ENCODE measurements around the gene SLC35D3. TPM values are rescaled to one million over a fixed set of nuclear protein-coding genes. Genes with fewer than 3 reads are reported as not detected.
"Not testable (repeated sequence)": the region's sequence is repeated elsewhere in the genome, so short reads cannot be mapped to it uniquely, and the experiment has no call there.

The SLC35D3 gene
- total RNA-seq, 3 donors from 2014 or later: not detected

DNA sequence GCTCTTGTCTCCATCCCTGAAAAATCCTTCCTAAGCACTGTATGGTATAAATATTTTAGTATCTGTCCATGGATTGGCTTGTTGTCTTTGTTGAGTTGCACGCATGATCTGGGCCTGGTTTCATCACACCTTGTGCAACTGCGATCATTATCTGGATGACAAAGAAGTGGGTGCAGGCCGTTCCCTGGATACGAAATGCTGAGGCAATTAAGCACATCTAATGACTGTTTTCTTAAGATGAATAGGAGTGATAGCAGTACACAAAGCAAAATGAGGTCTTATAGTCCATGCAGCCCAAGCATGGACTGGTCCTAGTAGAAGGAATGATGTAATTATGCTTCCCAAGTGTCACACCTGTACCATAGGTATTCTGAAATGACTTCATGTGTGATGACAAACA lies 47.8 kb downstream of the SLC35D3 start:
- Histone ChIP-seq H3K4me1 (no peaks in the 10 kb centered on the region), H3K9me3 (no peaks in the 10 kb centered on the region), H3K27me3 (no peaks in the 10 kb centered on the region), H3K27ac (peak overlapping the region; percentile 14 to 71), H3K36me3 (no peaks in the 10 kb centered on the region), H3K4me3 (no peak overlapping the region)
- no peak for DNase-seq (ENCODE audit: low spot score in 2 of 2)
- intact Hi-C loops (cut with DNase I; ENCODE audit: low total_unique reads): no loop called here
- TF ChIP-seq, protein P1, sequence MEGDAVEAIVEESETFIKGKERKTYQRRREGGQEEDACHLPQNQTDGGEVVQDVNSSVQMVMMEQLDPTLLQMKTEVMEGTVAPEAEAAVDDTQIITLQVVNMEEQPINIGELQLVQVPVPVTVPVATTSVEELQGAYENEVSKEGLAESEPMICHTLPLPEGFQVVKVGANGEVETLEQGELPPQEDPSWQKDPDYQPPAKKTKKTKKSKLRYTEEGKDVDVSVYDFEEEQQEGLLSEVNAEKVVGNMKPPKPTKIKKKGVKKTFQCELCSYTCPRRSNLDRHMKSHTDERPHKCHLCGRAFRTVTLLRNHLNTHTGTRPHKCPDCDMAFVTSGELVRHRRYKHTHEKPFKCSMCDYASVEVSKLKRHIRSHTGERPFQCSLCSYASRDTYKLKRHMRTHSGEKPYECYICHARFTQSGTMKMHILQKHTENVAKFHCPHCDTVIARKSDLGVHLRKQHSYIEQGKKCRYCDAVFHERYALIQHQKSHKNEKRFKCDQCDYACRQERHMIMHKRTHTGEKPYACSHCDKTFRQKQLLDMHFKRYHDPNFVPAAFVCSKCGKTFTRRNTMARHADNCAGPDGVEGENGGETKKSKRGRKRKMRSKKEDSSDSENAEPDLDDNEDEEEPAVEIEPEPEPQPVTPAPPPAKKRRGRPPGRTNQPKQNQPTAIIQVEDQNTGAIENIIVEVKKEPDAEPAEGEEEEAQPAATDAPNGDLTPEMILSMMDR (IDR thresholded peaks at IDR 0.05): no peak
- no peak for TF ChIP-seq POLR2A (IDR thresholded peaks at IDR 0.05)
- TF ChIP-seq POLR2AphosphoS5 (IDR thresholded peaks at IDR 0.05): no peak

DNA sequence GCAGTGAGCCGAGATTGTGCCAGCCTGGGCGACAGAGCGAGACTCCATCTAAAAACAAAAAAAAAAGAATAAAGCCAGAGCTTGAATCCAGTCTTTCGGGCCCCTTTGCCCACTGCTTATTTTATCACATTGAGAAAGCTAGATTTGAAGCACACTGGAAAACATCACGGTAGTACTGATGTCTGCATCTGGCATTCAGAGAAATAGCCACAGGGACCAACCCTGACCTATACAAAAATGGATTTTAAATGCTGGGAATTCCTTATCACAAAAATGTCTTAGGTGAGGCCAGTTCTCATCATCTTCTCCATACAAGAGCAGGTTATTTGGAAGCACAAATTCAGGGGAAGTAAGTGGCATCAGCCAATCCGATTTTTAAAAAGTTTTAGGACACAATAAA lies 49.5 kb downstream of the SLC35D3 start:
- H3K27ac ChIP-seq: no peak overlapping the region
- no peaks in the 10 kb centered on the region for H3K27me3 ChIP-seq
- H3K4me1 ChIP-seq: no peaks in the 10 kb centered on the region
- no peaks in the 10 kb centered on the region for H3K36me3 ChIP-seq
- H3K9me3 ChIP-seq: no peaks in the 10 kb centered on the region
- no peak overlapping the region for H3K4me3 ChIP-seq
- TF ChIP-seq, protein P1 (IDR thresholded peaks at IDR 0.05): no peak
- no peak for TF ChIP-seq POLR2A (IDR thresholded peaks at IDR 0.05)
- TF ChIP-seq POLR2AphosphoS5 (IDR thresholded peaks at IDR 0.05): no peak
- DNase-seq (ENCODE audit: low spot score in 2 of 2): no peak
- intact Hi-C loops (cut with DNase I; ENCODE audit: low total_unique reads): no loop called here

DNA sequence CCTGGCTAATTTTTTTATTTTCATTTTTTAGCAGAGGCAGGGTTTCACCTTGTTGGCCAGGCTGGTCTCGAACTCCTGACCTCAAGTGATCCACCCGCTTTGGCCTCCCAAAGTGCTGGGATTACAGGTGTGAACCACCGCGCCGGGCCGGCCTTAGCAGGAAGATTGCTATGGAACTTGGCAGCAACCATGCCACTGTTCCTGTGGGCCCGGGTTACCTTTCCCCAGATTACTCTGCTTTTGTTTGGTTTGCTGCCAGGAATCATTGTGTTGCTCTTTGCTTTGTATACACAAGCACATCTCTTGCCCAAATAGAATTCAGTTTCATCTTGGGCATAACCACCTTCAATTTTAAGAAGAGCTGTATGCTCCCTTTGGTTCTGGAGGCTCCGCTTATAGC lies 51.7 kb downstream of the SLC35D3 start:
- H3K4me1 ChIP-seq; H3K27me3 ChIP-seq; DNase-seq (ENCODE audit: low spot score in 2 of 2); intact Hi-C loops (cut with DNase I; ENCODE audit: low total_unique reads); H3K4me3 ChIP-seq; H3K27ac ChIP-seq; H3K9me3 ChIP-seq; H3K36me3 ChIP-seq: not testable (repeated sequence)

Other genes with a start within 250 kb of the SLC35D3 start
- 10 to 100 TPM; 18.6 to 40.0 (median 33.2) TPM for gene MAP3K5, start 129.8 kb upstream of the SLC35D3 start, total RNA-seq
- gene PEX7, start 99.7 kb upstream of the SLC35D3 start, total RNA-seq: 10 to 100 TPM in 2 of 3 donors, 1 to 10 TPM in 1; 8.2 to 20.0 (median 19.3) TPM
- gene IL20RA, start 122.7 kb downstream of the SLC35D3 start, total RNA-seq: 10 to 100 TPM in 2 of 3 donors, 1 to 10 TPM in 1; 1.6 to 69.8 (median 49.2) TPM